Epidermal melanocyte (primary cell): ENCODE results near the gene CCDC167.
"Not testable (repeated sequence)": the region's sequence is repeated elsewhere in the genome, so short reads cannot be mapped to it uniquely, and the experiment has no call there.

ENCODE experiments used
- DNase-seq: peaks from one replicate; pipeline ENCODE4 v3.0.0; 2011; ENCODE audit warnings: low spot score; ENCODE audit not compliant: insufficient read length

Gene CCDC167

DNA sequence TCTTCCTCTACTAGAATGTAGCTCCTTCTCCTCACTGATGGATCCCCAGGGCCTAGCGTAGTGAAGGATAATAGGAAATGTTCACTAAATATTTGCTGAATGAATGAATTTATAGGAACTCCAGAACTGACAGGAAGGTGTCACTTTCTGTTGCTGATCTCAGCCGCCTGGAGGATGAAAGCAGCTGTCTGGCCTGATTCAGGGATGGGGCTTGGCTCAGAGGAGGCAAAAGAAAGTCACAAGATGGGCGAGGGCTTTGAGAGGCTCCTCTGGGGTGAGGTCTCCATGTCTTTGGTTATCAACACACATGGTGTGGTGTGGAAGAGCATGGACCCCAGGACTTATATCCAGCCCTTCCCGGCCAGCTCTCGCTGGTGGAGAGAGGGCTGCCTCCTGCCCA, 11.5 kb upstream of the CCDC167 start:
- DNase-seq: no peak

- no peak for DNase-seq
Observed at GRCh38 chr6:37507690-37508421, 8.2 kb upstream of the CCDC167 start.

DNA sequence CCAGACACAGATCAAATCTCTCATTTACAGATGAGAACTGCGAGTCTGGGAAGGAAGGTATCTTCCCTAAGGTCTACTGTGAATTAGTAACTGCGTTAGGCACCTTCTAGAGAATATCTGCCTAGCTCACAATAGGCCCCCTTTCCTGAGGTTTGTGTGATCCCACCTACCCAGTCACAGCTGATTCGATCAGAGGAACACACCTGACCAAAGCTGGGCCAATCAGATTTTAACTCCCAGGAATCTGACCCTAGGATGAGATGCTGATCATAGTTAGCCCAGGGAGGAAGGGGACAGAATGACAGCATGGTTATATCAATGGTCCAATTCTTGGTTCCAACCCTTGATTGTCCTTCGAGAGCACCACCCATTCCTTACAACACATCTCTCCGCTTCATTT, 7.4 kb upstream of the CCDC167 start:
- no peak for DNase-seq

DNA sequence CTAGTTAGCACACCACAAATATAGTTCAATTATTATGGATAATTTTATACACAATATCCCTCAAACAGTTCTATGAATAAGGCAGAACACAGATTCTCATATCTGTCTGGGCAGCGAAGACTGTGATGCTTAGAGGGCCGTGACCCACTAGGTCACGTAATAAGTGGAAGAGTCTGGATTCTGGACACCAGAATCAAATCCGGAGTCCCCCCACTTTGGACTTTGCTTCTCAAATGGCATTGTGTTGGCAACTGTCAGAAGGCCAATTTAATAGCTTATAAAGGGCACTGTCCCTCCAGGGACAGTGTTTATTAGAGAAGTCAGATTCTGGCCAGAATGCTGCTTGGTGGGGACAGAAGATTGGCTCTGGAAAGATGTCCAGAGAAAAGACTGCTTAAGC, 6.8 kb upstream of the CCDC167 start:
- DNase-seq: no peak

DNA sequence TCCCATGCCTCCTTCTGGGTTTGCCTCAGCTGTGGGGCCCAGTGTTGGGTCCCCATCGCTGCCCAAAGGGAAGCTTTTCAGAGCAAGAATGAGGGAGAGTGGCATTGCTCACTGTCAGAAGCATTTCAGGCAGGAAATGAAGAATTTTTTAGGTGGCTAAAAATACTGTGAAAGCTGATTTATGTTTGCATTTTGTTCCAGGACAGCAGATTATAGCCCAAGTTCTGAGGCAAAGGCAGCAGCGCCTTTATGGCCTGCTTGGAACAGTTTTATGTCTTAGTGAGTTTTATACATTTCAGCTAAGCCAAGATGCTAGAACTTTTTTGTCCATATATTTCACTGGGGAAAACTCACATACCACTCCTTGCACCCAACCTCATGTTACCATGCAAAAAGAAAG, 4.3 kb upstream of the CCDC167 start:
- DNase-seq: no peak

DNA sequence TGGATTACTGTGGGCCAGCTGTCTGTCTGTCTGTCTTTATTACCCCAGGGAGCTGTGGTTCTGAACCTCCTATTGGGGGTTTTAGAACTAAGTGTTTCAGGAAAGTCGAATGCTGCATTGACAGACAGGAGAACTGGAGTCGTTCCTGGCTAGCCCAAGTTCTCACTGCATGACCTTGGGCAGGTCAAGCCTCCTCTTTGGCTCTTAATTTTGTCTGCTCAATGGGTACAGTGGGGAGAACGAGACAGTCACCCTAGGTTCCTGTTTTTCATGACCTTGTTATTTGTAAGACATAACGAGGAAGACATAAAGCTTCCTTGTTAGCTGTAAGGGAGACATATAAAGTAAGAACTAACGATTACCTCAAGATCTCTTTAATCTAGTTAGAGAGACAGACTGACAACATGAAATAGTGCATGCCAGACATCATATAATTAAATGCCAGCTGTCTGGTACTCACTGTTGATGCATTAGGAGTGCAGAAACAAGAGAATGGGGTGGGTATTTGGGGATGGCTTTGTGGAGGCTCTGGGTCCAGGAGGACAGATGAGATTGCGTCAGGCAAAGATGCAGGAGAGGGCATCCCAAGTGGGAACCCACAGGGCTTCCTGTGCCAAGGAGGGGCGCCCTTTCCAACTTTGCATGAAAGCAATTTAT, 3.7 kb upstream of the CCDC167 start:
- no peak for DNase-seq

DNA sequence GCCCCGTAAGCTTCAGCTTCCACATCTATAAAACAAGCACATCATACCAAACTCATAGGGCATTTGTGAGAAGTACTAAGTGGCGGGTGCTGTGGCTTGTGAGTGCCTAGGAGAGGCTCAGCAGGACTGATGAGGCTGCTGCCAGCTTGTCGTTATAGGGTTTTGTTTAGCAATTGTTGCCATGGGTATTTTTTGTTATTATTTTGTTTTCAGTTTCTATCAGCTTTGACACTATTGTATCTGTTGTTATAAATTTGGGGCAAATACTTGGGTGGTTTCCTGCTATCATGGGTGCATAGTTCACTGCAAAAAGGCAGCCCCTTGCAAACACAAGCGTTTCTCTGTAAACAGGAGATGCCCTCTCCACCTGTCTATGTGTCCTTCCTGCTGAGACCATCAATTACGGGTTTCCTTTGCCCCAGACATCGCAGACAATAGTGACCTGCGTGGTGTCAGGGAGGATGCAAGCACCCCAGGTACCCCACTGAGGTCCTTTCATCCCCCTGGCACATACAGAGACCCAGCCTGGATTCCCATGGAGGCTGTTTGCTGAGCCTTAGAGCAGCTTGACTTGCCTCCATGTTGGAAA, 3.1 kb upstream of the CCDC167 start:
- DNase-seq: no peak

DNA sequence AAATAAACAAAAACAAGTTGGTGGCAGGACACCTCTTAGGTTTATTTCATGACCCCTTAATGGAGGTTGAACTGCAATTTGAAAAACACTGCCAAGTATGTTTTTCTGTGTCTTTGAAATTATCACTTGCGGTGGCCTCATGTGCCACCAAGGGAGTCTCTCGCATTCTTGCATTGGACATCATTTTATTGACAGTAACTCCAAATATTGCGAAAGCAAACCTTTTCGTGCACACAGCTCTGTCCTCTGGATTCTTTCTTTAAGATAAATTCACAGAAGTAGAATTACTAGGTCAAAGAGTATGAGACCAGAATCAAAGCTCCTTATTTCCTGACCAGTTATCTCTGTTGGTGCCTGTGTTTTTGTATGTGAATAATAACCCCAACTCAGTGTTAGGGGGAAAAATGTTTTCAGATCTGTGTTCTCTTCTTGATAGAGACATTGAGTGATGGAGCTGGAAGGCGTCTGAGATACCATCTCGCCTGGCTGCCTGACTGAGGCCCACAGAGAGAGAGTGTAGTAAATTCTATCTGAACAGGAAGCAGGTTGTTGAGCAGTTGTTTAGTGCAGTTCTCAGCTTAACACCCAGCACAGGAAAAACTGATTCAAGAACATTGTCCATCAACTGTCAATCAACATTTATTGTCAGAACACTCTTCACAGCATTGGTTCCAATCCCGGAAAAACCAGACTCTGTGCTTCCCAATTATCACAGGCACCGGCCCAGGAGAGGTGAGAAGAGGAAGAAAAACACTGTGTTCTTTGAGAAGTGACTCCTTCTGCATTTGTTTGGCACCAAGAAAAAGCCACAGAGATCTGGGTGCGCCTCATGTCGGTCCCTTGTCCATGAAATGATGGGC, 2.2 kb upstream of the CCDC167 start:
- DNase-seq: no peak

- not testable (repeated sequence) for DNase-seq
Observed at GRCh38 chr6:37500904-37501303, 1.2 kb upstream of the CCDC167 start.

DNA sequence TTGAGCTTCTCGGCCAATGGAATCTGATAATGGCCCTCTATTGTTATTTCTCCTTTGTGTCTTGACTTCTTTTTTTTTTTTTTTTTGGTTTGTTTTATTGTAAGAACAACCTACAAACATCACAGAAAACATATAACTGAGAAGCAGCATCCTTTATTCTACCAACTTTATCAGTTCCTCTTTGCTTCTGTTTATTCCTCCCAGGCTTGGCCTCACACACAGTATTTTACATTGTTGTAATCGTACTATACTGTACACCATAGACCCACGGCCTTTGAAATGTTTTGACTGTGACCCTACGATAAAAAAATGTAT, 558 bp upstream of the CCDC167 start:
- DNase-seq: no peak

DNA sequence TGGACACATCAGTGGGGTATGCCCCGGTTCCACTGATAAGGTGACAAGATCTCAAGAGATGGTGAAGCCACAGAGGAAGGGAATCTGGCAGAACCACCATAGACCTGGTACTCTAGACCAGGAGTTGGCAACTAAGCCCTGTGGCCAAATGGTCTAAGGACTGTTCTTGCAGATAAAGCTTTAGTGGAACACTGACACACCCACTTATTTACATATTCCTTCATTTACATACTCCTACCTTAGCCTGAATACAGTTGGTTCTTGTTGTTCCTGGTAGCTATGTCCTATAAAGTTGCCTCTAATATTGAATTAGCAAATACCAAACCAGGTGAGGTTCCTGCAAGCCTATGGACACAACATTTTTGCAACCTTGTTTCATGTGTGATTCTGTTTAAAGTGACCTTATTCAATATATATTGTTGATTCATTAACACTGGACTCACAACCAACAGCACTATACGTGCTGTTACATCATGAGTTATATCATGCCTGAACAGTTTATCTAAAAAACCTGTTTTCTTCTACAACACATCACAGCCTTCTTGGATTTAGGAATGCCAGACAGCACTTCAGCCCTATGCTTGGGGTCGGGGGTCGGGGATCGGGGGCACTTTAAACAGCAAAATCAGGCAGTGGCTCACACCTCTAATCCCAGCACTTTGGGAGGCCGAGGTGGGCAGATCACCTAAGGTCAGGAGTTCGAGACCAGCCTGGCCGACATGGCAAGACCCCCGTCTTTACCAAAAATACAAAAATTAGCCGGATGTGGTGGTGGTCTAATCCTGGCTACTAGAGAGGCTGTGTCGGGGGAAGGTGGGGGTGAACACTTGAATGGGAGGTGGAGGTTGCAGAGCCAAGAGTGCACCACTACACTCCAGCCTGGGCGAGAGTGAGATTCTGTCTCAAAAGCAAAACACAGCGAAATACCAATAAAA, 2.5 kb downstream of the CCDC167 start:
- DNase-seq: no peak

DNA sequence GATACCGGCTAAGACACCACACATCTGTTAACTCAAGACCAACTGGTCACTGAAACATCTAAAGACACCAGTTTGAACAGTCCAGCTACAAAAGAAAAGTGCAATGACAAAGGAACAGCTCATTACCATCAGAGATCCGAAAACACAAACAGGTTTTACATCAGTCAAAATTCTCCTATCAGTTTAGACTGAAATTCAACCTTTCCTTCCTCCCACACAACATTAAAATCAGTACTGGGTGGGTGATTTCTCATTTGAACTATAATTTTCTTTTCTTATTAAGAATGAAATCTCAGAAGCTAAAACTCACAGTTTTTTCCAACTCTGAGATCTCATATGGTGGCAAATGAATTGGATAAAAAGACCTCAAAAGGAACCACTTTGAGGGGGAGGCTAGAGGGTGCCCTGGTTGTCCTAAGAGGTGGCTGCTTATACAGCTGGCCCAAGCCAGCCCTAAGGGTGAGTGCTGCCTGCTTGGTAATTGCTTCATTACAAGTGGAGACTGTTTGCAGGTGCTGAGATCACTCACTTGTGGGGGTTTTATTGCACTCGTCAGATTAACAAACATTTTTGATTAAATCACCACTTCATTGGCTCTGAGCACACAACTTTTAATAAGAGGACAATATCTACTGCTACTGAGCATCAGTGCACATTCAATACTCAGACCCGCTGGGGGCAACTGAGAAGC, 4.3 kb downstream of the CCDC167 start:
- no peak for DNase-seq

GRCh38 chr6:37493661-37493995, 6.1 kb downstream of the CCDC167 start:
- DNase-seq: no peak

DNA sequence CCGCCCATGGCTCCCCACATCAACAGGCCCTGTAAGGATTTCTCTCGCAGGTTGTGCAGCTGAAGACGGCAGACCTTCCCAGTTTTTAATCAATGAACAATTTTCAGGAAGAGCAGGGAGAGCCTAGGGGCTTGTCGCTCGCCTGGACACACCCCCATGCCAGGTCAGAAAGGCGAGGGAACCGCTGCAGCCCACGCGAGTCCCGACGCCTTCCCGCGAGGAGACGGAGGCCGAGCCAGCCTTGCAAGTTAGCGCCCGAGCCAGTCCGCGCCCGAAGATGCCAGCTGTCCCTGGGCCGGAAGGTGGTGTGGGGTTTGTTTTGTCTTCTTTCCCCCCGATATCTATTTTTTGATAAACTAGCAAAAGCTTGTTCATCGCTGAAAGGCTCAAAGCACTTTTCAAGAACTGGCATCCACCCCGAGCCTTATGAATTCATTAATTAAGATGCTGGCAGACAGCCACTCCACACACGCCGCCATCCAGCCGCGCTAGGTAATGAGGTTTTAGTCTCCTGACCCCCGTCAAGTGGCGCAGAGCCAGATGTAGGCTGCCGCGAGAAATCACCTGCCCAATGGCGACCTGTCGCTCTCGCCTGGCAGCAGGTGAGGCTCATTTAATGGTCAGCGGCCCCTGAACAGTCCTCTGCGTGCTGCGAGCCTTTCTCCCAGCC, 6.6 kb downstream of the CCDC167 start:
- DNase-seq: no peak

GRCh38 chr6:37492236-37492972, 7.3 kb downstream of the CCDC167 start:
- DNase-seq: no peak

GRCh38 chr6:37491830-37492208, 7.9 kb downstream of the CCDC167 start:
- DNase-seq: no peak

DNA sequence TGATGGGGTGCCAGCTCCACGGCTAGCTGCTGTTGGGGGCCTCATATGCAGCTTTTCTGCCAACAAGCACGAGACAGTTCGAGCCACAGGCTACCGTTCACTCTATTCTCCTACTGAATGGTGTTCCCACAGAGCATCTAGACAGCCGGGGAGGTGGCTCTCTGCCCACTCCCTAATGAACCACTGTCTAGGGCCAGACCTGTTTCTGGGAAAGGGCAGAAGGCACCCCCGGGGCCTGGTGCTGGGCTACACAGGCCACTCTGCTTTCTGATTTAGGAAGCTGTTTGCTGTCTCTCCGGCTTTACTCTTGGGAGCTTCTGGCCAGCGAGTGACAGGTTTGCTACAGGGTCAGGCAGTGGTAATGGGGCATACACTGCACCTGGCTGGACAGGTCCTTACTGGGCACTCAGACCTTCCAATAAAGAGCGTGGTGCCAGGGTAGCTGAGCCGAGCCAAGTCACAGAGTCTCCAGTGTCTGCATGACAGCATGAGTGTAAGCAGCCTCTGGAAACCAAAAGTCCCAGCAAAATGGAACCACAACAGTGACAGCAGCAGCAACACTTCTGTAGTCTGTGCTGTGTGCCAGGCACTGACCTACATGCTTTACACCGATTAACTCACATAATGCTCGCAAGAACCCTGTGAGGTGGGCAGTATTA, 8.4 kb downstream of the CCDC167 start:
- no peak for DNase-seq

GRCh38 chr6:37490536-37491170, 9.0 kb downstream of the CCDC167 start:
- no peak for DNase-seq
